Gastrocnemius medialis (tissue), 4 donors: ENCODE results near the gene LGALS7B. TPM values are rescaled to one million over a fixed set of nuclear protein-coding genes. Genes with fewer than 3 reads are reported as not detected.

ENCODE experiments used
- ATAC-seq, 2 donors: fragments of 150-250 bp; one replicate each; pipeline ENCODE4 v1.9.1; 2016
- DNase-seq, 2 donors: peaks; one replicate each; pipeline ENCODE4 v3.0.0-alpha.2; 2019
- H3K27ac ChIP-seq, 4 donors: fragments of 200-600 bp; sonication (generic); 1 replicate in 1 of 4; 2 replicates in 3 of 4; pipeline ENCODE4 v1.5.1; 2016 to 2018; ENCODE audit warnings: mild to moderate bottlenecking in 2 of 4, moderate library complexity in 1 of 4
- H3K27me3 ChIP-seq, 3 donors: fragments of 200-600 bp; sonication (generic) in 2 of 3; 1 replicate in 1 of 3; 2 replicates in 2 of 3; pipeline versions ENCODE4 v1.5.1 to v1.6.0; 2016 to 2019; ENCODE audit warnings: mild to moderate bottlenecking in 1 of 3, moderate library complexity in 1 of 3
- H3K36me3 ChIP-seq, 2 donors: fragments of 200-600 bp; sonication (generic) in 1 of 2; one replicate each; pipeline ENCODE4 v1.5.1; 2017 to 2018
- H3K4me1 ChIP-seq, 2 donors: fragments of 200-600 bp; sonication (generic) in 1 of 2; one replicate each; pipeline ENCODE4 v1.5.1; 2016 to 2017; ENCODE audit warnings: mild to moderate bottlenecking in 2 of 2
- H3K4me3 ChIP-seq, 4 donors: fragments of 200-600 bp; sonication (generic) in 3 of 4; 1 replicate in 1 of 4; 2 replicates in 3 of 4; pipeline ENCODE4 v1.5.1; 2016 to 2019; ENCODE audit warnings: mild to moderate bottlenecking in 2 of 4
- H3K9me3 ChIP-seq, 3 donors: fragments of 200-600 bp; sonication (generic) in 2 of 3; 1 replicate in 1 of 3; 2 replicates in 2 of 3; pipeline ENCODE4 v1.5.1; 2016 to 2019
- POLR2A ChIP-seq, 2 donors: fragments of 450-650 bp; IDR thresholded peaks; one replicate each; pipeline ENCODE4 v1.6.1; 2017; ENCODE audit warnings: antibody characterized with exemption in 2 of 2, mild to moderate bottlenecking in 2 of 2, moderate library complexity in 2 of 2
- in situ Hi-C, 4 donors: fragments of 200-750 bp; cut with MboI; loops; one replicate each; pipeline versions ENCODE4 v1.15.0 to v1.8.0; 2017; ENCODE audit warnings: low sequenced_read_pairs in 4 of 4
- intact Hi-C: fragments of 100-400 bp; cut with DNase I; formaldehyde crosslinking; loops from one replicate; pipeline ENCODE4 v1.15.1; 2023; ENCODE audit warnings: low total_unique reads
- total RNA-seq, 4 donors: library from RNA; depleted of rRNA; stranded (reverse); fragments of >200 nt; gene quantifications; one replicate each; pipeline versions ENCODE4 v1.1.0 to v1.2.3, GENCODE V29; 2016
- TF ChIP-seq, protein P1 (sequence below), 5 experiments: fragments of 450-650 bp in 3 of 5; fragments of 200-600 bp in 2 of 5; sonication (generic) in 2 of 5; IDR thresholded peaks in 4 of 5; conservative IDR thresholded peaks in 1 of 5; 1 replicate in 4 of 5; 2 replicates in 1 of 5; pipeline ENCODE4 v1.5.1; 2016 to 2019; ENCODE audit warnings: antibody characterized with exemption in 5 of 5, mild to moderate bottlenecking in 3 of 5, moderate library complexity in 3 of 5

LGALS7B gene
- total RNA-seq, result not detected

- TF ChIP-seq POLR2A (IDR thresholded peaks at IDR 0.05), result no peak
- TF ChIP-seq, protein P1, sequence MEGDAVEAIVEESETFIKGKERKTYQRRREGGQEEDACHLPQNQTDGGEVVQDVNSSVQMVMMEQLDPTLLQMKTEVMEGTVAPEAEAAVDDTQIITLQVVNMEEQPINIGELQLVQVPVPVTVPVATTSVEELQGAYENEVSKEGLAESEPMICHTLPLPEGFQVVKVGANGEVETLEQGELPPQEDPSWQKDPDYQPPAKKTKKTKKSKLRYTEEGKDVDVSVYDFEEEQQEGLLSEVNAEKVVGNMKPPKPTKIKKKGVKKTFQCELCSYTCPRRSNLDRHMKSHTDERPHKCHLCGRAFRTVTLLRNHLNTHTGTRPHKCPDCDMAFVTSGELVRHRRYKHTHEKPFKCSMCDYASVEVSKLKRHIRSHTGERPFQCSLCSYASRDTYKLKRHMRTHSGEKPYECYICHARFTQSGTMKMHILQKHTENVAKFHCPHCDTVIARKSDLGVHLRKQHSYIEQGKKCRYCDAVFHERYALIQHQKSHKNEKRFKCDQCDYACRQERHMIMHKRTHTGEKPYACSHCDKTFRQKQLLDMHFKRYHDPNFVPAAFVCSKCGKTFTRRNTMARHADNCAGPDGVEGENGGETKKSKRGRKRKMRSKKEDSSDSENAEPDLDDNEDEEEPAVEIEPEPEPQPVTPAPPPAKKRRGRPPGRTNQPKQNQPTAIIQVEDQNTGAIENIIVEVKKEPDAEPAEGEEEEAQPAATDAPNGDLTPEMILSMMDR (IDR thresholded peaks at IDR 0.05 in 4 of 5, conservative IDR thresholded peaks at IDR 0.05 in 1 of 5), result no peak
- no peak within 1 kb of the TSS for H3K27ac ChIP-seq
- intact Hi-C loops (no loop called here), in situ Hi-C loops (no loop called here)
- ATAC-seq (no peak), DNase-seq (no peak)
- H3K36me3 ChIP-seq, result no peaks in the 10 kb centered on the region
- no peaks in the 10 kb centered on the region for H3K9me3 ChIP-seq
- H3K4me1 ChIP-seq, result no peaks in the 10 kb centered on the region
- peaks cover 0 to 5% (median 4%) of the 10 kb centered on the region in 3 donors for H3K27me3 ChIP-seq
- H3K4me3 ChIP-seq, result no peak within 1 kb of the TSS
Observed at GRCh38 chr19:38788478-38789243, at the start of gene LGALS7B. Gene LGALS7B (plus strand): TSS chr19:38789200. CDS start chr19:38789227, 27 bp downstream.

- ATAC-seq, result no peak
- in situ Hi-C loops, result loop anchor here in 2 of 4 donors (25.0 kb wide), 1 partner anchor 173 kb away; the partner anchor contains the start of gene CCER2 (in 2 of the 2)
Observed at GRCh38 chr19:38739440-38740256, 49.4 kb upstream of the LGALS7B start.

DNA sequence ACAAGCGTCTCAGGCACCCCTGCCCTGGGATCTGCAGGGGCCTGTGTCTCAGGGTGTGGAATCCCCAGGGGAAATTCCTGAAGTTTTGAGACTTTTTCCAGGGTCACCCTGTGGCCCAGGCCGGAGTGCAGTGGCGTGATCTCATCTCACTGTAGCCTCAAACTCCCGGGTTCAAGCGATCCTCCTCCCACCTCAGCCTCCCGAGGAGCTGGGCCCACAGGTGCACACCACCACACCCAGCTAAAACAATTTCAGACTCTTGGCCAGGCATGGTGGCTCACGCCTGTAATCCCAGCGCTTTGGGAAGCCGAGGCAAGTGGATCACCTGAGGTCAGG is 48.8 kb upstream of the LGALS7B start:
- DNase-seq (no peak), ATAC-seq (no peak)
- Histone ChIP-seq H3K4me1 (peaks cover 0 to 7% of the 10 kb centered on the region in 2 donors), H3K9me3 (no peaks in the 10 kb centered on the region), H3K27ac (no peak overlapping the region), H3K27me3 (peaks cover 0 to 11% (median 0%) of the 10 kb centered on the region in 3 donors), H3K4me3 (no peak overlapping the region), H3K36me3 (no peaks in the 10 kb centered on the region)
- in situ Hi-C loops (loop anchor here in 2 of 4 donors (25.0 kb wide), 1 partner anchor 172 kb away; the partner anchor contains the start of gene CCER2 (in 2 of the 2)), intact Hi-C loops (no loop called here)
- TF ChIP-seq POLR2A (IDR thresholded peaks at IDR 0.05), result no peak
- TF ChIP-seq, protein P1 (IDR thresholded peaks at IDR 0.05 in 4 of 5, conservative IDR thresholded peaks at IDR 0.05 in 1 of 5), result no peak

More at GRCh38 chr19:38739440-38740256, 49.4 kb upstream of the LGALS7B start:
- H3K27ac ChIP-seq, result no peak overlapping the region
- TF ChIP-seq, protein P1 (IDR thresholded peaks at IDR 0.05 in 4 of 5, conservative IDR thresholded peaks at IDR 0.05 in 1 of 5), result no peak
- no peak for TF ChIP-seq POLR2A (IDR thresholded peaks at IDR 0.05)
- H3K4me3 ChIP-seq, result no peak overlapping the region
- H3K4me1 ChIP-seq, result peaks cover 0 to 7% of the 10 kb centered on the region in 2 donors
- H3K36me3 ChIP-seq, result no peaks in the 10 kb centered on the region
- intact Hi-C loops, result no loop called here
- peaks cover 0 to 11% (median 0%) of the 10 kb centered on the region in 3 donors for H3K27me3 ChIP-seq
- H3K9me3 ChIP-seq, result no peaks in the 10 kb centered on the region
- DNase-seq, result no peak

- no peak overlapping the region for H3K27ac ChIP-seq
- no peaks in the 10 kb centered on the region for H3K9me3 ChIP-seq
- TF ChIP-seq, protein P1 (IDR thresholded peaks at IDR 0.05 in 4 of 5, conservative IDR thresholded peaks at IDR 0.05 in 1 of 5), result no peak
- no peak for TF ChIP-seq POLR2A (IDR thresholded peaks at IDR 0.05)
- no peak overlapping the region for H3K4me3 ChIP-seq
- peaks cover 0 to 11% (median 0%) of the 10 kb centered on the region in 3 donors for H3K27me3 ChIP-seq
- DNase-seq (no peak), ATAC-seq (no peak)
- intact Hi-C loops, result no loop called here
- in situ Hi-C loops, result loop anchor here in 2 of 4 donors (25.0 kb wide), 1 partner anchor 171 kb away; the partner anchor contains the start of gene CCER2 (in 2 of the 2)
- no peaks in the 10 kb centered on the region for H3K36me3 ChIP-seq
- peaks cover 0 to 7% of the 10 kb centered on the region in 2 donors for H3K4me1 ChIP-seq
Observed at GRCh38 chr19:38740932-38741331, 48.1 kb upstream of the LGALS7B start.
